GM21423 (cell line): Measurements from ENCODE around the gene LRP3.
A peak's percentile ranks its signal among the peaks of the same experiment; 100 is the strongest.

ENCODE experiments used
- ATAC-seq: cut with Tn5 transposase; IDR thresholded peaks from one replicate; pipeline ENCODE4 v1.9.1; 2021; ENCODE audit warnings: mild to moderate bottlenecking, moderate library complexity; ENCODE audit not compliant: unreplicated experiment

LRP3 gene

GRCh38 chr19:33235269-33235995 is 41.3 kb downstream of the LRP3 start:
- ATAC-seq = peak; percentile 79

GRCh38 chr19:33235996-33236350 is 41.8 kb downstream of the LRP3 start:
- ATAC-seq = no peak

- no peak for ATAC-seq
These were observed 42.7 kb downstream of the LRP3 start for GRCh38 chr19:33236696-33237390.

- no peak for ATAC-seq
These were observed 44.5 kb downstream of the LRP3 start for GRCh38 chr19:33238481-33239149.

GRCh38 chr19:33239223-33239975 is 45.3 kb downstream of the LRP3 start:
- no peak for ATAC-seq

GRCh38 chr19:33240181-33240771 is 46.1 kb downstream of the LRP3 start:
- ATAC-seq = no peak

- ATAC-seq = no peak
These were observed 47.0 kb downstream of the LRP3 start for GRCh38 chr19:33241091-33241529.

- ATAC-seq = no peak
These were observed 47.5 kb downstream of the LRP3 start for GRCh38 chr19:33241530-33242101.

- no peak for ATAC-seq
These were observed 48.0 kb downstream of the LRP3 start for GRCh38 chr19:33242131-33242530.

- no peak for ATAC-seq
These were observed 48.8 kb downstream of the LRP3 start for GRCh38 chr19:33242911-33243310.

- no peak for ATAC-seq
These were observed 52.0 kb downstream of the LRP3 start for GRCh38 chr19:33245948-33246708.

- ATAC-seq = no peak
These were observed 52.7 kb downstream of the LRP3 start for GRCh38 chr19:33246709-33247440.

- no peak for ATAC-seq
These were observed 53.3 kb downstream of the LRP3 start for GRCh38 chr19:33247441-33247819.

- ATAC-seq = no peak
These were observed 54.0 kb downstream of the LRP3 start for GRCh38 chr19:33248104-33248503.

GRCh38 chr19:33248553-33248953 is 54.4 kb downstream of the LRP3 start:
- ATAC-seq = no peak

- no peak for ATAC-seq
These were observed 55.0 kb downstream of the LRP3 start for GRCh38 chr19:33248954-33249613.

- no peak for ATAC-seq
These were observed 55.7 kb downstream of the LRP3 start for GRCh38 chr19:33249740-33250366.

- no peak for ATAC-seq
These were observed 56.4 kb downstream of the LRP3 start for GRCh38 chr19:33250500-33250899.
